ENCODE data around the gene CACTIN.
A peak's percentile ranks its signal among the peaks of the same experiment; 100 is the strongest.
"Not testable (repeated sequence)": the region's sequence is repeated elsewhere in the genome, so short reads cannot be mapped to it uniquely, and the experiment has no call there.

The CACTIN gene

GRCh38 chr19:3572132-3572854 is 54.3 kb downstream of the CACTIN start:
- H4K20me1 ChIP-seq (ENCODE audit: insufficient read depth) = no peaks in the 10 kb centered on the region
- H3K27ac ChIP-seq = no peak overlapping the region
- H3K4me2 ChIP-seq = peak overlapping the region; percentile 61
- H3K79me2 ChIP-seq (ENCODE audit: insufficient read depth, low read depth) = peaks cover 5% of the 10 kb centered on the region; the same call in 1 of the 2 replicates
- H3K4me3 ChIP-seq (IDR thresholded peaks at IDR 0.05; ENCODE audit: insufficient read depth, low read depth, low read length) = no peak overlapping the region
- TF ChIP-seq CTCF (conservative IDR thresholded peaks at IDR 0.05; ENCODE audit: low read depth, low read length) = no peak
- H3K36me3 ChIP-seq (ENCODE audit: insufficient read depth) = no peaks in the 10 kb centered on the region
- H3K27me3 ChIP-seq (ENCODE audit: insufficient read depth, low read depth) = no peaks in the 10 kb centered on the region
- H3K9ac ChIP-seq = no peak overlapping the region
- peaks cover 3% of the 10 kb centered on the region for H3K4me1 ChIP-seq (ENCODE audit: low read depth, poor library complexity, severe bottlenecking)
- H2AFZ ChIP-seq (ENCODE audit: low read depth) = peak overlapping the region; percentile 64

GRCh38 chr19:3570606-3571011 is 56.0 kb downstream of the CACTIN start:
- no peaks in the 10 kb centered on the region for H3K36me3 ChIP-seq (ENCODE audit: insufficient read depth)
- no peak overlapping the region for H3K27ac ChIP-seq
- peaks cover 5% of the 10 kb centered on the region; the same call in 1 of the 2 replicates for H3K79me2 ChIP-seq (ENCODE audit: insufficient read depth, low read depth)
- H3K4me3 ChIP-seq (IDR thresholded peaks at IDR 0.05; ENCODE audit: insufficient read depth, low read depth, low read length) = no peak overlapping the region
- H4K20me1 ChIP-seq (ENCODE audit: insufficient read depth) = no peaks in the 10 kb centered on the region
- no peak overlapping the region for H3K9ac ChIP-seq
- no peak for TF ChIP-seq CTCF (conservative IDR thresholded peaks at IDR 0.05; ENCODE audit: low read depth, low read length)
- peaks cover 3% of the 10 kb centered on the region for H3K4me1 ChIP-seq (ENCODE audit: low read depth, poor library complexity, severe bottlenecking)
- no peak overlapping the region for H3K4me2 ChIP-seq
- H3K27me3 ChIP-seq (ENCODE audit: insufficient read depth, low read depth) = no peaks in the 10 kb centered on the region
- H2AFZ ChIP-seq (ENCODE audit: low read depth) = no peak overlapping the region

GRCh38 chr19:3570042-3570441 is 56.5 kb downstream of the CACTIN start:
- not testable (repeated sequence) for H3K79me2 ChIP-seq (ENCODE audit: insufficient read depth, low read depth); H3K4me3 ChIP-seq (IDR thresholded peaks at IDR 0.05; ENCODE audit: insufficient read depth, low read depth, low read length); H3K27ac ChIP-seq; H3K4me2 ChIP-seq; H4K20me1 ChIP-seq (ENCODE audit: insufficient read depth); H3K27me3 ChIP-seq (ENCODE audit: insufficient read depth, low read depth); H2AFZ ChIP-seq (ENCODE audit: low read depth); H3K4me1 ChIP-seq (ENCODE audit: low read depth, poor library complexity, severe bottlenecking); H3K9ac ChIP-seq; H3K36me3 ChIP-seq (ENCODE audit: insufficient read depth)

- Histone ChIP-seq H3K27ac (no peak overlapping the region), H3K4me3 (IDR thresholded peaks at IDR 0.05; ENCODE audit: insufficient read depth, low read depth, low read length) (no peak overlapping the region), H4K20me1 (ENCODE audit: insufficient read depth) (no peaks in the 10 kb centered on the region), H3K9ac (no peak overlapping the region), H3K79me2 (ENCODE audit: insufficient read depth, low read depth) (no peaks in the 10 kb centered on the region), H3K4me1 (ENCODE audit: low read depth, poor library complexity, severe bottlenecking) (no peaks in the 10 kb centered on the region), H3K36me3 (ENCODE audit: insufficient read depth) (no peaks in the 10 kb centered on the region), H2AFZ (ENCODE audit: low read depth) (no peak overlapping the region), H3K4me2 (no peak overlapping the region), H3K27me3 (ENCODE audit: insufficient read depth, low read depth) (no peaks in the 10 kb centered on the region)
- TF ChIP-seq CTCF (conservative IDR thresholded peaks at IDR 0.05; ENCODE audit: low read depth, low read length) = no peak
These were observed 61.5 kb downstream of the CACTIN start for GRCh38 chr19:3565139-3565538.
